Activated naive CD8-positive, alpha-beta T cell treated with anti-CD3 and anti-CD28 coated beads, Interleukin-2, amount 50 U/mL, for 24 hours (primary cell): ENCODE data around the gene EPB41L5.

Experiments used
- ATAC-seq: fragments of 150-1000 bp; cut with Tn5 transposase; one replicate; pipeline ENCODE4 v1.10.0; 2021
- DNase-seq: peaks from one replicate; pipeline ENCODE4 v3.0.0; 2021
- H3K27ac Mint-ChIP-seq: one replicate; pipeline ENCODE4 v1.8.0; 2021; ENCODE audit warnings: mild to moderate bottlenecking, mixed read lengths
- H3K27me3 Mint-ChIP-seq: one replicate; pipeline ENCODE4 v1.8.0; 2021; ENCODE audit warnings: mixed read lengths
- H3K36me3 Mint-ChIP-seq: one replicate; pipeline ENCODE4 v1.8.0; 2021; ENCODE audit warnings: low read depth, mixed read lengths
- H3K4me1 Mint-ChIP-seq: one replicate; pipeline ENCODE4 v1.8.0; 2021; ENCODE audit warnings: mixed read lengths
- H3K4me3 Mint-ChIP-seq: one replicate; pipeline ENCODE4 v1.8.0; 2021; ENCODE audit warnings: mild to moderate bottlenecking, moderate library complexity, mixed read lengths
- H3K9me3 Mint-ChIP-seq: one replicate; pipeline ENCODE4 v1.8.0; 2021; ENCODE audit warnings: mixed read lengths

Gene EPB41L5

DNA sequence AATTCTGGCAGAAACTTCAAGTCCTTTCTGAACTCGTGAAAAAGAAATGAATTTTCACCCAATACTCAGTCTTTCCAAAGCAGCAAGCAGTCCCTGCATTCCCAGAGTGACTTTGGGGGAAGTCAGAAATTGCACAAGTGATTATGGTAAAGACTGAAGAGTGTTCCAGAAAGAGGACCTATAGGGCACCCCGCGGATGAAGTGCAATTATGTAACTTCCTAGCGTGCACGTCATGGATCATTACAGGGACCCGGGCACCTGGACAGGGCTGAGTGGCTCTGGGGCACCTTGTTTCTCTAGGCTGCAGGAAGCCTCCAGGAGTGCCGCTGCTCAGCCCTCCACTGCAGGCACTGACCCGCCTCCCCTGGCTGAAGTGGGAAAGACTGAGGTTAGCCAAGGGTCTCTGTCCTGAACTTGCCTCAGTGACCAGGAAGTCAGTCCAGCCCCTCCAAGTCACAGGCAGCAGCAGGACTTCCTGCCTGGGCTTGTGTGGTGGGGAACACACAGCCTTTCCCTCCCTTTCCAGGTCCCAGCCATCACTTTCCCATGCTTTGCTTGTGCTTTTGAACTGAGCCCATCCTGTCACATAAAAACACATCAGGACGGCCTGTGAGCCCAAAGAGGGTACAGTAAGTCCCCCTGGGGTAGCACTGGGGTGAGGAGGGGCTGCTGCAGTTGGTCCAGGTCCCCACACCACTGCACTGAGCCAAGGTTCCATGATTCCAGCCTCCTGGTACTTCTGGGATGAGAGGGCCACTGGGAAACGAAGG lies 190.6 kb downstream of the EPB41L5 start:
- no peak for DNase-seq
- no peak for ATAC-seq
- Mint-ChIP-seq H3K27me3 (no peaks in the 10 kb centered on the region), H3K27ac (no peak overlapping the region), H3K4me1 (no peaks in the 10 kb centered on the region), H3K9me3 (peaks cover 4% of the 10 kb centered on the region), H3K36me3 (no peaks in the 10 kb centered on the region), H3K4me3 (no peak overlapping the region)

DNA sequence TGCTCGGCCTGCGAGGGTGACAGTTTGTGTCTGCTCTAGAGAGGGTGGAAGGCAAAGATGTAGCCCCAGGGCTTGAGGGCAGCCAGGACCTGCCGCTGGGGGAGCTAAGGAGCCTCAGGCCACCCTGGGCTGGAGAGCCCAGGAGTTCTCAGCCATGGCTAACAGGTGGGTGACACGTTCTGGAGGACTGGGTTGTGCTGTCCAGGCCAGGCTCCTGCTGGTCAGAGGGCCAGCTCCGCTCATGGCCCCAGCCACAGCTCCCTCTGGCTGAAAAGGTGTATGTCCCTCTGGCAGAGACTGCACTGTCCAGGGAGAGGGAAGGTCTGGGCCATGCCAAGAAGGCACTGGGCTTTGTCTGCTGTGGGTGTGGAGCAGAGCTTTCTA lies 191.1 kb downstream of the EPB41L5 start:
- no peak overlapping the region for H3K4me3 Mint-ChIP-seq
- no peaks in the 10 kb centered on the region for H3K4me1 Mint-ChIP-seq
- peaks cover under 1% of the 10 kb centered on the region for H3K9me3 Mint-ChIP-seq
- H3K27me3 Mint-ChIP-seq, result no peaks in the 10 kb centered on the region
- DNase-seq (no peak), ATAC-seq (no peak)
- no peaks in the 10 kb centered on the region for H3K36me3 Mint-ChIP-seq
- H3K27ac Mint-ChIP-seq, result no peak overlapping the region

DNA sequence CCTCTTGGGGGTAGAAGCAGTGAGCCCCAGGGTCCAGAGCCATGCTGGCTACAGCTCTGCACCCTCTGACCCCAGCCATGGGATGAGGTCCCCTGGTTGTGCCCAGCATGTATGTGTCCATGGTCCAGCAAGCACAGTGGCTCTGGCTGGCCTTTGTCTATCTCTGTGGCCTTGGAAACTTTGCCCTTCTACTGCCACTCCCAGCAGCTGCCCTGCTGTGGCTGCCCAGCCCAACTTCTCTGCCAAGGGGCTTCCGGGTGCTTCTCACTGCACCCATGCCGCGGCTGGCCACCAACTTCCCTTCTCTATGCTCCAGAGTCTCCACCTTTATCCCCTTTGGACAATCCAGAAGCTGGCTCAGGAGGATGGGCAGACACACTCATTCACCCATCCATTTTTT lies 191.5 kb downstream of the EPB41L5 start:
- Mint-ChIP-seq H3K4me1 (no peaks in the 10 kb centered on the region), H3K36me3 (no peaks in the 10 kb centered on the region), H3K4me3 (no peak overlapping the region), H3K27ac (no peak overlapping the region), H3K9me3 (no peaks in the 10 kb centered on the region), H3K27me3 (no peaks in the 10 kb centered on the region)
- DNase-seq, result no peak
- no peak for ATAC-seq

DNA sequence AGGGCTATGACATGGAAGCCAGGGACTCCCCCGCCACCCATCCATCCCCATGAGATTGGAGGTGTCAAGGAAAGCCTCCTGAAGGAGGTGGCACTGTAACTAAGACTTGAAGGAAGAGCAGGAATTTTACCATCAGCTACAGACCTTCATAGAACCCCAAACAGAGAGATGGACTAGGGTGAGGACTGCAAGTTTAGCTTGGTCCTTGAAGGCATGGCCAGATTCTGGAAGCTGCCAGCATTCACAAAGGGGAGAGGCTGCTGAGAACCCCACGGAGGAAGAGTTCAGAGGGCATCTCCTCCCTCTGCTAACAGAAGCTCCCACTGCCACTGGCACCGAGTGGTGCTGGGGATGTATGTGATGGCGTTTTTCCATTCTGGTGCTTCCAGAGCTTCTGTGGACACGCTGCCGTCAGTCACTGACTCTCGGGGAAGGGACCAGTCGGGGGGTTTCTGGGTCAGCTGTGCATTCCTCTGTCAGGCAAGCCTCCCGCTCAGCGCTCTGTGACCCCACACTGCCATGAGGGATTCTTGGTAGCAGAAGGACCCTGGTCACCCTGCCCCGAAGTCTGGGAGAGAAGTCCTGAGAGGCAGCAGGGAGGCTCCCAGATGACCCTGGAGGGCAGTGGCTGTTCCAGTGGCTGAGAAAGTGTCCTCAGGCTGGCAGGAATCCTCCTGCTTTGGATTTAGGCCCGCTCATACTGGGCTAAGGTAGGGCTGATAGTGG lies 192.2 kb downstream of the EPB41L5 start:
- Mint-ChIP-seq H3K9me3 (no peaks in the 10 kb centered on the region), H3K27ac (no peak overlapping the region), H3K36me3 (no peaks in the 10 kb centered on the region), H3K27me3 (no peaks in the 10 kb centered on the region), H3K4me3 (no peak overlapping the region), H3K4me1 (peaks cover 4% of the 10 kb centered on the region)
- DNase-seq (no peak), ATAC-seq (no peak)

DNA sequence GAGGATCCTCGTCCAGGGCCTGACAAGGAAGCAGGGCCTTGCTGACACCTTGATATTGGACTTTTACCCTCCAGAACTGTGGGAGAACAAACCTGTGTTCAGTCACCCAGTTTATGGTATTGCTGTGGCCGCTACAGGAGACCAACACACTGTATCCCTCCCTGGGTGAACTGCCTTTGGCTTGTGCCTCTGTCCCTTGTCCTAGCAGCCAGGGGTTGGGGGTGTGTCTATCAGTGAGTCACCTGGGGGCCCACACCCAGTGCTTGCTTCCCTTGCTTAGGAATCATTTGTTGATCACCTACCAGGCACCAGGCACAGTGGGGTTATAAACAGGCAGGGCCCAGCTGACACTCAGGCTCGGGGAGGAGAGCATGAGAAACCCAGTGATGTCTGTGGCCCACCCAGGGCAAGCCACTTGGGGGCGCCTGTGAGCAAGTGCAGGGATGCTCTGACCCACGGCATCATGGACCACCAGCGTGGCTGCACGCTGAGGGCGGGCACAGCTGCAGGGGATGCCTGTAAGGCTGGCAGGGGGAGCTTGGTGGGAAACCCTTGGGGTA lies 193.2 kb downstream of the EPB41L5 start:
- Mint-ChIP-seq H3K27me3 (no peaks in the 10 kb centered on the region), H3K9me3 (no peaks in the 10 kb centered on the region), H3K27ac (no peak overlapping the region), H3K4me3 (no peak overlapping the region), H3K4me1 (peaks cover 13% of the 10 kb centered on the region), H3K36me3 (no peaks in the 10 kb centered on the region)
- ATAC-seq, result peak; percentile 47
- DNase-seq, result peak; percentile 70

DNA sequence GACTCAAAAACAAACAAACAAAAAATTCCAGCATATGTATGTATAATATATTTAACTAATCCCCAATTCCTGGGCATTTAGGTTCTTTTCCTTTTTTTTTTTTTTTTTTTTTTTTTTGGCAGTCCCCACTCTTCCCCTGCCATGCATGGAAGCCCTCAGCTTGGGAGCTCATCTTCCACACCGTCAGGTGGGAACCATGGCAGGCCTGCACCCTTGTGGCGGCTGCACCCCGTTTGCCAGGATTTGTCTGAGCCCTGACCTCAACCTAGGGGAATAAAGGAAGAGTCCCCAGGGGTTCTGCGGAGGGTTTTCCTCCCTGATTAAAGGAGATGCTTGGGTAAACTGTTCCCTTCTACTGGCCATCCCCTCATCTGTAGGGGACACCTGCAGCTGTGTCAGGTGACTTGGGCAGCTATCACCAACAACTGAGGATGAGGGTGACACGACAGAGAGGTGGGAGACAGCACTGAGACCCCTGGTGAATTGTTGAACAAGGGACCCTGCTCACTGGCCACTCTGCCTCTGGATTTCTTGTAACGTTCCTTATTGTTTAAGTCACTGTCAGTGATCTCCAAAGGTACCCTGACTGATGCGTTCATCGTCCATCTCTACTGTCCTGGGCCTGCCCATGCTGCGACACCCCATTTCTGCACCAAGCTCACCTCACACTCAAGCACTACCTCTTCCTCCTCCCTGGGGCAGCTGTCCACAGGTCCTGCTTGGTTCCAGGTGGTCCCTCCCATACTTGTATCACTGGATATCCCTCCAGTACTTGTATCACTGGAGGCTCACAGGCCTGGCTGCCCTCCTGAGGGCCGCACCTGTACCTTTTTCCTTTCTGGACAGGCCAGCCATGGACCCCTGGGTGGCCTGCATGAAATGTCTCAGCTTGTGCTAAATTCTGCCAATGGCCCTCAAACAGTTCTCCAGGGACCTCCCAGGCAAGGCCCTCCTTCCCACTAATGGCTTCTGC lies 195.8 kb downstream of the EPB41L5 start:
- Mint-ChIP-seq H3K27me3 (no peaks in the 10 kb centered on the region), H3K4me3 (no peak overlapping the region), H3K27ac (no peak overlapping the region), H3K9me3 (no peaks in the 10 kb centered on the region), H3K4me1 (peaks cover 13% of the 10 kb centered on the region), H3K36me3 (no peaks in the 10 kb centered on the region)
- DNase-seq (no peak), ATAC-seq (no peak)

DNA sequence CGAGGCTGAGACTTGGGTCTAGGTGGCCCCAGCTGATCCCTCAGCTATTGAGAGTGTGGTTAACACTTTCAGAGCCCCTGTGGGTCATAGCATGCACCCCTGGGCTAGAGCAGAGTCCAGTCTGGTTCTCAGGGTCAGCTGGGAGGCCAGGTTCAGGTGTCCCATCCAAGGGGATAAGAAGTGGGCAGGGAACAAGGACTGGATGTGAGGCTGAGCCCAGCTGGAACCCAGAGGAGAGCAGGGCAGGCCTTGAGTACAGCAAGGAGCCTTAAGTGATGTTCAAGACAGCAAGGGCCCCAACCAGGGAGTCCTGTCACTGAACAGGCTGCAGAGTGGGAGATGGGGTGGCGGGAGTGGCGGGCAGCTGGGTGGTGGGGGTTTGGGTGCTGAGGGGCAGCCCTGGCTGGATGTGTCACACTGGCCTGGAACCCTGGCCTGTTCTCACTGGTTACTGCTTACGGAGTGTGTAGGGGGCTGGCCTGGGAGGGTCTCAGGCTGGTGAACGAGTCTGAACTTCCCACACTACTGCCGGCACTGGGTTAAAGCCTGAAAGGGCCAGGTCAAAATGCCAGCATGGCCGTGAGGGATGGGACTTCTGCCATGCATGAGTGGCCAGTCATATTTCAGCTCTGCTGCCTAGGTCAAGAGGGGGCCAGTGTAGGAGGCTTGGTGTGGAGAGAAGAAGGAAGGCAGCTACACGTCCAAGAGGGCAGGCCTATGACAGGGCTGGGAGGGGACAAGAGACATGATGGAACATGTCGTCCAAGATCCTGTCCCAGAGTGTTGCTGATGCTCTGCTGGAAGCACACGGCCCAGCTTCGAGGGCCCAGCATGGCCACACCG lies 196.8 kb downstream of the EPB41L5 start:
- no peak overlapping the region for H3K4me3 Mint-ChIP-seq
- H3K9me3 Mint-ChIP-seq, result no peaks in the 10 kb centered on the region
- H3K27me3 Mint-ChIP-seq, result no peaks in the 10 kb centered on the region
- DNase-seq (no peak), ATAC-seq (no peak)
- H3K4me1 Mint-ChIP-seq, result peaks cover 13% of the 10 kb centered on the region
- H3K36me3 Mint-ChIP-seq, result no peaks in the 10 kb centered on the region
- H3K27ac Mint-ChIP-seq, result no peak overlapping the region

DNA sequence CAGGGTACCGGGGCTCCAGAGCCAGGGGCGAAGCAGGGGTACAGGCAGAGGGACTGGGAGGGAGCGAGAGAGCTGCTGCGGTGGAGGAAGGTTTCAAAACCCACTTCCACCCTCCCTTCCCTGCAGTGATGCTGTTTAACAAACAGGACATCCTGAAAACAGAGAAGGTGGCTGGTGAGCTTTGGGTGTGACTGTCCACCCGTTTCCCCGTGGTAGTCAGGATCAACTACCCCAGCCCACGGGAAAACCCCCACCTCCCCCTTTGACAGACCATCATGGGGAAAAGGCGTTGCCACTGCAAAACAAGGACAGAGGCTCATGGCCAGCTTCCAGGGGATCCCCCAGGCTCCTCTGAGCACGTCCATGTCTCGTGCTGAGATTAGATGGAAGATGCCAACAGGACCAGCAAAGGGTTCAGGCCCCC lies 197.4 kb downstream of the EPB41L5 start:
- H3K27me3 Mint-ChIP-seq, result no peaks in the 10 kb centered on the region
- H3K4me3 Mint-ChIP-seq, result no peak overlapping the region
- no peaks in the 10 kb centered on the region for H3K36me3 Mint-ChIP-seq
- ATAC-seq (peak; percentile 20), DNase-seq (no peak)
- H3K27ac Mint-ChIP-seq, result no peak overlapping the region
- H3K9me3 Mint-ChIP-seq, result no peaks in the 10 kb centered on the region
- H3K4me1 Mint-ChIP-seq, result peaks cover 13% of the 10 kb centered on the region

DNA sequence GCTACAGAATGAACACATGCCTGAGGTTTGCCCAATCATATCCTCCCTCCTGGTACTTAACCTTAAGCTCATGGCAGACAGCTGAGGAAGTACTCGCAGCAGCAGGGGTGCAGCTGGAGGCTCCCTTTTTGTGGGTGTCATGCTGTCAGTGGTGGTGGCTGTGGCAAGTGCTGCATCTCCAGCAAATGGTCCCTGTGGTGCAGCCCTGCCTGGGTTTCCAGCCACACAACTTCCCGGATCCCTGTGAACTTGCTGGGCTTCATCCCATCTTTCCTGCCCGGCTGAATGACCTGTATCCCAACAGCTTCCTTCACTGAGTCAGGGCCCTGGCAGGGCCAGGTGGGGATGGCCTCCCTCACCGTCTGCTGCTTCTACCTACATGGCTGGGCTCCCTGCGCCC lies 205.3 kb downstream of the EPB41L5 start:
- peaks cover 10% of the 10 kb centered on the region for H3K9me3 Mint-ChIP-seq
- no peak overlapping the region for H3K27ac Mint-ChIP-seq
- no peak overlapping the region for H3K4me3 Mint-ChIP-seq
- ATAC-seq, result no peak
- H3K27me3 Mint-ChIP-seq, result no peaks in the 10 kb centered on the region
- H3K36me3 Mint-ChIP-seq, result peaks cover 48% of the 10 kb centered on the region
- peaks cover 26% of the 10 kb centered on the region for H3K4me1 Mint-ChIP-seq
- no peak for DNase-seq

DNA sequence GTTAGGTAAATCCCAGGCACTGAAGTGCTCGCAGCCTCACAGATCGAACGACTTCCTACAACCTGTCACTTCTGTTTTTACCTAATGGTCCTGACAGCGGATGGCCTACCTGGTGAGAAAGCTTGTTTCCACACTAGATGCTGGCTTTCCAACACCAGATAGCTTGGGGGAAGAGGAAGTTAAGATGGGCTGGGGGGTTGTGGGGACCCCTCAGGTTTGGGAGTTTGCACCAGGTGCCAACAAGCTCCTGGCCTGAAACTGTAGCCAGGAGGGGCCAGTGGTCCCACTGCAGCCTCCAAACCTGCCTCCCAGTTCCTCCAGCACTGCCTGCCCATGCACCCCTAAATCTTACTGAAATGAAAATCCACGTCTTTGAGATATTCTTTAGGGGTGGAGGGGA lies 206.4 kb downstream of the EPB41L5 start:
- DNase-seq, result no peak
- no peaks in the 10 kb centered on the region for H3K27me3 Mint-ChIP-seq
- H3K4me1 Mint-ChIP-seq, result peaks cover 33% of the 10 kb centered on the region
- peaks cover 48% of the 10 kb centered on the region for H3K36me3 Mint-ChIP-seq
- no peak overlapping the region for H3K27ac Mint-ChIP-seq
- H3K9me3 Mint-ChIP-seq, result peaks cover 10% of the 10 kb centered on the region
- ATAC-seq, result no peak
- H3K4me3 Mint-ChIP-seq, result no peak overlapping the region

DNA sequence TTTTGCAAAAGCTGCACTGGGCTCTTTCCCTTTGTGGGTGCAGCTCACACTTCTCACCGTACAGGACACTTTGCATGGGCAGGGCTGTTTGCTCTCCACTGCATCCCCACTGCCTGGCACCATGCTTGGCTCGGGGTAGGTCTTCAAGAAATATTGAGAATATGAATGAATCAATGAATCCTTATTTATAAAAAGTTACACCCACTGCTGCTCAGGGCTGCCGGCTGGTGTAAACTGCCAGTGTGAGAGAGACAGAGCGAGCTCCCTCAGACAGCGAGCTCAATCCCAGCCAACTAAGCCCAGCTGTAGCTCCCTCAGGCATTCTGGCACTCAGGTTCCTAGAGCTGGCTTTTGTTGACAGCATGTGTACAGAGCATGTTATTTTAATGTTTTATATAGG lies 206.9 kb downstream of the EPB41L5 start:
- H3K27ac Mint-ChIP-seq, result no peak overlapping the region
- H3K9me3 Mint-ChIP-seq, result peaks cover 10% of the 10 kb centered on the region
- DNase-seq (no peak), ATAC-seq (no peak)
- peaks cover 37% of the 10 kb centered on the region for H3K4me1 Mint-ChIP-seq
- H3K36me3 Mint-ChIP-seq, result peaks cover 48% of the 10 kb centered on the region
- H3K4me3 Mint-ChIP-seq, result no peak overlapping the region
- peaks cover 3% of the 10 kb centered on the region for H3K27me3 Mint-ChIP-seq

DNA sequence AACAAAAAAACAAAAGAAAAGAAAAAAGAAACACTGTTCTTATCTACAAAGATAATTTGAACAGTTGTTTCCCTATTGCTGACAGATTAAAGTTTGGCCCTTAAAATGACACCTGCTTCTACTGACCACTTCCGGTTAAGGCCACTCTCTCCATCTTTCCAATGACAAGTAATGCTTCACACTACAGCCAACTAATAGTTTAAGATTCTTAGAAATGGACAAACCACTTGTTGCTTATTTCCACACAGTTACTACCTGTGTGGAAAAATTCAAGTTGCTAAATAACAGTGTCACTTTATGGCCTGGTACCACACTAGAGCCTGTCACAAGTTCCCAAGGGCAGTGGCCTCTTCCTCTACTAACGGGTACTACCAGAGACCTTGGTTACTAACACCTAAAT lies 207.9 kb downstream of the EPB41L5 start:
- peaks cover 48% of the 10 kb centered on the region for H3K36me3 Mint-ChIP-seq
- ATAC-seq, result no peak

DNA sequence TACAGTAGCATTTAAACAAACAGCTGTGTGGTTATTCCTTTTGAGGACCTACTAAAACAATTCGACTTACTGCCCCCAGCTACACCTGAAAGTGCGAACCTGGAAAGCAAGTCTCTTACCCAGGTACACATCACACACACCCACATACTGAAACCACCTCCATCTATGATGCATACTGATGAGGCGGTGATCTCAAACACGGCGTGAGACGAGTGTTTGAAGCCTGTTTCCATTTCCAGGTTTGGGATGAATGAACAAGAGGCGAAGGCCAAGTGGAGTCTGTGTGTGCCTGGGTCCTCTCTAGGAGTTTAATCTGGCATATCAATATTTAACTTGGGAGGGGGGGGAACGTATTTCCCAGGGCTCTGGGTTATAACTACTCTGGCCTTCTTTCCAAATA lies 208.7 kb downstream of the EPB41L5 start:
- Mint-ChIP-seq H3K4me1 (peaks cover 39% of the 10 kb centered on the region), H3K9me3 (peaks cover 8% of the 10 kb centered on the region), H3K4me3 (peak overlapping the region; percentile 77), H3K27ac (peak overlapping the region; percentile 69), H3K36me3 (peaks cover 44% of the 10 kb centered on the region), H3K27me3 (peaks cover 3% of the 10 kb centered on the region)
- ATAC-seq (no peak), DNase-seq (no peak)

More for the DNA sequence above, 207.9 kb downstream of the EPB41L5 start:
- Mint-ChIP-seq H3K9me3 (peaks cover 10% of the 10 kb centered on the region), H3K4me1 (peaks cover 39% of the 10 kb centered on the region), H3K27ac (no peak overlapping the region), H3K27me3 (peaks cover 3% of the 10 kb centered on the region), H3K4me3 (peak overlapping the region; percentile 77)
- no peak for DNase-seq
